OCI-LY1 (cell line): ENCODE data around the gene RASSF4.

Experiments
- H2AFZ ChIP-seq: fragments of 200-600 bp; sonication (generic), shearing (Covaris generic); 2 replicates; pipeline ENCODE4 v1.6.0; 2014; ENCODE audit warnings: antibody characterized with exemption, mild to moderate bottlenecking, low read length
- H3F3A ChIP-seq: fragments of 200-600 bp; sonication (generic), shearing (Covaris generic); 2 replicates; pipeline ENCODE4 v1.6.0; 2014; ENCODE audit warnings: mild to moderate bottlenecking, antibody characterized with exemption, low read length, moderate library complexity; ENCODE audit not compliant: insufficient read depth
- H3K27ac ChIP-seq: fragments of 200-600 bp; sonication (generic); 2 replicates; pipeline ENCODE4 v1.5.1; 2014; ENCODE audit warnings: low read length, mixed run types, mild to moderate bottlenecking, low read depth; ENCODE audit not compliant: poor library complexity, severe bottlenecking
- H3K27me3 ChIP-seq: fragments of 200-600 bp; sonication (generic); 2 replicates; pipeline ENCODE4 v1.6.0; 2014; ENCODE audit warnings: antibody characterized with exemption, mild to moderate bottlenecking, low read length, moderate library complexity; ENCODE audit not compliant: insufficient read depth
- H3K36me3 ChIP-seq: fragments of 200-600 bp; sonication (generic); 2 replicates; pipeline ENCODE4 v1.6.1; 2014; ENCODE audit warnings: mild to moderate bottlenecking, antibody characterized with exemption, low read length, moderate library complexity, mixed read lengths; ENCODE audit not compliant: insufficient read depth
- H3K4me1 ChIP-seq: fragments of 200-600 bp; sonication (generic); 2 replicates; pipeline ENCODE4 v1.5.1; 2014; ENCODE audit warnings: mild to moderate bottlenecking, low read length, moderate library complexity; ENCODE audit not compliant: insufficient read depth, severe bottlenecking
- H3K4me2 ChIP-seq: fragments of 200-600 bp; sonication (generic), shearing (Covaris generic); 2 replicates; pipeline ENCODE4 v1.6.1; 2014; ENCODE audit warnings: low read length
- H3K4me3 ChIP-seq: fragments of 200-600 bp; sonication (generic); 2 replicates; pipeline ENCODE4 v1.5.1; 2014; ENCODE audit warnings: low read length, low read depth, mild to moderate bottlenecking, mixed read lengths; ENCODE audit not compliant: poor library complexity, severe bottlenecking
- H3K79me2 ChIP-seq: fragments of 200-600 bp; shearing (Covaris generic); 2 replicates; pipeline ENCODE4 v1.6.1; 2016; ENCODE audit warnings: mixed run types, low read length, mixed read lengths; ENCODE audit not compliant: insufficient read depth
- H3K9ac ChIP-seq: fragments of 200-600 bp; sonication (generic), shearing (Covaris generic); 2 replicates; pipeline ENCODE4 v1.6.1; 2014; ENCODE audit warnings: mild to moderate bottlenecking, low read length, mixed read lengths
- H3K9me2 ChIP-seq: fragments of 200-600 bp; sonication (generic), shearing (Covaris generic); 2 replicates; pipeline ENCODE4 v1.6.1; 2014; ENCODE audit warnings: low read depth, mild to moderate bottlenecking, low read length, mixed read lengths
- H3K9me3 ChIP-seq: fragments of 200-600 bp; shearing (Covaris generic); 2 replicates; pipeline ENCODE4 v1.6.1; 2014; ENCODE audit warnings: low read length, mixed read lengths
- H4K20me1 ChIP-seq: fragments of 200-600 bp; sonication (generic), shearing (Covaris generic); 2 replicates; pipeline ENCODE4 v1.6.0; 2016; ENCODE audit warnings: mild to moderate bottlenecking, low read length; ENCODE audit not compliant: insufficient read depth
- CTCF ChIP-seq: fragments of 200-600 bp; sonication (generic), shearing (Covaris generic); IDR thresholded peaks from 2 replicates; pipeline ENCODE4 v1.5.1; 2017; ENCODE audit warnings: mild to moderate bottlenecking, antibody characterized with exemption, low read length, moderate library complexity, mixed read lengths
- EZH2 ChIP-seq: fragments of 200-600 bp; sonication (generic), shearing (Covaris generic); IDR thresholded peaks from 2 replicates; pipeline ENCODE4 v1.8.0; 2017; ENCODE audit warnings: borderline replicate concordance, mixed run types, mild to moderate bottlenecking, antibody characterized with exemption, low read length, moderate library complexity, mixed read lengths

RASSF4 gene

DNA sequence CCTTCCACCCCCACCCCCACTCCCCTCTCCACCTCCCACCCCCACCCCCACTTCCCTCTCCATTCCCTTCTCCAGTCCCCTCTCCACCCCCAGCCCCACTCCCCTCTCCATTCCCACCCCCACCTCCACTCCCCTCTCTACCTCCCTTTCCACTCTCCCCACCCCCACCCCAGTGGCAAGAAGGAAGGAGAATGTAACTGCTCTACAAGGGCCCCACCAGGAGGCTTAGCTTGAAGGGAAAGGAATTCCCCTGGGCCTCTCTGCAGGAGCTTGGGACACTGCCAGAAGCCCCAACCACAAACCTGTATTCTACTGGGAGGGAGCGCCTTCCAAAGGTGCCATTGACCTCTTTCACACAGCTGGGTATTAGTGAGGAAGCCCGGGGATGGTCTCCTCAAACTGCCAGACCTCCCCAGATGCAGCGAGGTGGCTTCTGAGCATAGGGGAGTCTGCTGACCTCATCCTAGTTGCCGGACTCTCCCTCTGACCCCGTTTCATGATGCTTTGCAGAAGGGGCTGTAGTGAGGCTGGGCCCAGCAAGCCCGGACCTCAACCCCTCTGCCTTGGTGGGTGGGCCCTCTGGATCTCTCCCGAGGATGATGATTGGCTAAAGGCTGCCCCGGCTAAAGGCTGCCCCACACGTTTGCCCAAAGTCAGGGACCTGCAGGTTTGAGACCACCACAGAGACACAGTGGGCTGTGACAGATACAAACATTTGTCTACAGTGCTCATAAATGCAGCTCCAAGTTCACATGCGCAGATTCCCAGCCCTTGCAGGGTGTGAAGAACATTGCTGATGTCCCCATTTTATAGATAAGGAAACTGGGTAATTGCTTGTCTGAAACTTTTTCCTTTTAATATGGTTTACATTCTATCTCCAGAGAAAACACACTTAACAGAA is 16.1 kb downstream of the RASSF4 start:
- Histone ChIP-seq H4K20me1 (no peaks in the 10 kb centered on the region), H3K27me3 (peaks cover 3% of the 10 kb centered on the region; the same call in 1 of the 2 replicates), H3K4me3 (no peak overlapping the region), H2AFZ (no peak overlapping the region), H3K9ac (no peak overlapping the region), H3K36me3 (no peaks in the 10 kb centered on the region), H3K27ac (no peak overlapping the region), H3F3A (no peaks in the 10 kb centered on the region), H3K9me3 (no peaks in the 10 kb centered on the region), H3K4me1 (peaks cover 15% of the 10 kb centered on the region), H3K4me2 (no peak overlapping the region), H3K79me2 (no peaks in the 10 kb centered on the region), H3K9me2 (no peaks in the 10 kb centered on the region)
- TF ChIP-seq CTCF (no peak), EZH2 (no peak)

DNA sequence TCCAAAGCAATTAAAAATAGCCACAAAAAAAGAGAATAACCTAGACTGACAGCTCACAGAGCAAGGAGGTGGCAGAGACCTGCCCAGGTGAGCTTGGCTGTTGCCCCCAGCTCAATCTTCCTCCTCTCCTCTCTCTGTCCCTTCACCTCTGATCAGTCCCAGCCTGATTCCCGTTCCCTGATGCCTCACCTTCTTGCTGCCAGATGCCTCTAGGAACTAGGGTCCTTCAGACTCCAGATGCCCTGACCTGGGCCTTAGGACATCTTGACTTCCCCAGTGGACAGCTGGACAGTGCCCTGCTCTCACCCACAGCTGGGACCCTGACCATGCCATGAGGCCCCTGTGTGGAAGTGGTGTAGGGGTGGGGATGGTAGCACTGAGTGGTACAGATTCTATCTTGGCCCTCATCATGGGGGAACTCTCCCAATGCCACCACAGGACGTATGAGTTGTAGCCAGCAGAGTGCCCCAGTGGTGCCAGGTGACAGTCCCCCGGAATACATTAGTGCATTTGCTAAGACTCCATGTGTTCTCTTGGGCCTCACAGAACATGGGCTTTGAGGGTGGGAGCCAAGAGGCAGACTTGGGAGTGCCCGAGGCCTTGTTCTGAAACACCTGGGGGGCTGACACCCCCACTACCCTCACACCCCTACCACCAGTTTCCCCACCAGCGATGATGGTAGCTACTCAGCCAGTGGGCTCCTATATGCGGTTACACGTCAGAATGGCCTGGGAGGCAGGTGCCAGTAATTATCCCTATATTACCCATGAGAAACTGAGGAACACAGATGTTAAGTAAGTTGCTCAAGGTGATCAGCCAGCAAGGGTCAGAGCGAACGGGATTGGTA is 17.0 kb downstream of the RASSF4 start:
- Histone ChIP-seq H3K4me3 (no peak overlapping the region), H3K9ac (no peak overlapping the region)

More for the DNA sequence above, 17.0 kb downstream of the RASSF4 start:
- Histone ChIP-seq H3K27ac (no peak overlapping the region), H3F3A (no peaks in the 10 kb centered on the region), H2AFZ (no peak overlapping the region), H3K27me3 (peaks cover 3% of the 10 kb centered on the region; the same call in 1 of the 2 replicates), H3K79me2 (no peaks in the 10 kb centered on the region), H3K4me1 (peaks cover 15% of the 10 kb centered on the region), H3K9me2 (no peaks in the 10 kb centered on the region), H4K20me1 (no peaks in the 10 kb centered on the region), H3K4me2 (no peak overlapping the region), H3K36me3 (no peaks in the 10 kb centered on the region), H3K9me3 (no peaks in the 10 kb centered on the region)
- TF ChIP-seq EZH2 = no peak
- no peak for TF ChIP-seq CTCF
